ENCODE results near the gene PGA4.

DNA sequence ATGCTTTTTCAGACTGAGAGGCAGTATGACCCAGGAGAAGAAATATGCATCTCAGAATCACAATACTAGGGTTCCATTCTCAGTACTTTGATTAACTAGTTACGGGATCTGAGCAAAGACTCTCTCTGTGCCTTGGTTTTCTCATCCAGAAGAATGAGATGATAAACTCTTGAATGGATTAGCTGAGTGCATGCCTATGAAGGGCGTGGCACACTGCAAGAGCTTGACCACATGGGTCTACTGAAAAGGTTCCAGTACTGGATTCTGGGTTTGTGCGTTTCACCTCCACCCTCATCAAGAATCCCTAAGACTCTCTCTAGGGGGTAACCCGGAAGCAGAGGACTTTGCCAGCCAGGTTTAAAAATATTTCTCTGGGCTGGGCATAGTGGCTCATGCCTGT is 44.5 kb downstream of the PGA4 start:
- TF ChIP-seq AR (CRISPR knock-in tag; IDR thresholded peaks at IDR 0.05) (no peak), GABPB1 (CRISPR knock-in tag; IDR thresholded peaks at IDR 0.05) (no peak), AFF4 (CRISPR knock-in tag; IDR thresholded peaks at IDR 0.05; ENCODE audit: borderline replicate concordance) (no peak), NR2C2 (CRISPR knock-in tag; IDR thresholded peaks at IDR 0.05) (no peak), ZNF263 (CRISPR knock-in tag; IDR thresholded peaks at IDR 0.05; ENCODE audit: low read depth) (no peak), ATF1 (CRISPR knock-in tag; IDR thresholded peaks at IDR 0.05) (no peak), TEAD4 (CRISPR knock-in tag; IDR thresholded peaks at IDR 0.05) (no peak), ZNF219 (CRISPR knock-in tag; IDR thresholded peaks at IDR 0.05; ENCODE audit: borderline replicate concordance) (no peak), NFE2L1 (CRISPR knock-in tag; IDR thresholded peaks at IDR 0.05) (no peak), ZSCAN18 (CRISPR knock-in tag; IDR thresholded peaks at IDR 0.05) (no peak), ZBTB21 (CRISPR knock-in tag; IDR thresholded peaks at IDR 0.05; ENCODE audit: borderline replicate concordance) (no peak), ZBTB43 (CRISPR knock-in tag; IDR thresholded peaks at IDR 0.05) (no peak)
- TF ChIP-seq, protein P1, sequence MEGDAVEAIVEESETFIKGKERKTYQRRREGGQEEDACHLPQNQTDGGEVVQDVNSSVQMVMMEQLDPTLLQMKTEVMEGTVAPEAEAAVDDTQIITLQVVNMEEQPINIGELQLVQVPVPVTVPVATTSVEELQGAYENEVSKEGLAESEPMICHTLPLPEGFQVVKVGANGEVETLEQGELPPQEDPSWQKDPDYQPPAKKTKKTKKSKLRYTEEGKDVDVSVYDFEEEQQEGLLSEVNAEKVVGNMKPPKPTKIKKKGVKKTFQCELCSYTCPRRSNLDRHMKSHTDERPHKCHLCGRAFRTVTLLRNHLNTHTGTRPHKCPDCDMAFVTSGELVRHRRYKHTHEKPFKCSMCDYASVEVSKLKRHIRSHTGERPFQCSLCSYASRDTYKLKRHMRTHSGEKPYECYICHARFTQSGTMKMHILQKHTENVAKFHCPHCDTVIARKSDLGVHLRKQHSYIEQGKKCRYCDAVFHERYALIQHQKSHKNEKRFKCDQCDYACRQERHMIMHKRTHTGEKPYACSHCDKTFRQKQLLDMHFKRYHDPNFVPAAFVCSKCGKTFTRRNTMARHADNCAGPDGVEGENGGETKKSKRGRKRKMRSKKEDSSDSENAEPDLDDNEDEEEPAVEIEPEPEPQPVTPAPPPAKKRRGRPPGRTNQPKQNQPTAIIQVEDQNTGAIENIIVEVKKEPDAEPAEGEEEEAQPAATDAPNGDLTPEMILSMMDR (IDR thresholded peaks at IDR 0.05): no peak

All from WTC11 (cell line).